Activated CD8-positive, alpha-beta memory T cell treated with anti-CD3 and anti-CD28 coated beads for 36 hours (primary cell): ENCODE results near the gene PLRG1. TPM values are rescaled to one million over a fixed set of nuclear protein-coding genes. Genes with fewer than 3 reads are reported as not detected.
"Not testable (repeated sequence)": the region's sequence is repeated elsewhere in the genome, so short reads cannot be mapped to it uniquely, and the experiment has no call there.

Source experiments
- CTCF ChIA-PET: fragments of 350-600 bp; sonication (Branson Sonifier 250); formaldehyde crosslinking; loops from one replicate; lab custom pipeline; 2021; ENCODE audit warnings: antibody characterized with exemption; lab: Charles Lee
- POLR2A ChIA-PET: fragments of 350-600 bp; sonication (Branson Sonifier 250); formaldehyde crosslinking; loops from one replicate; lab custom pipeline; 2021; ENCODE audit warnings: antibody characterized with exemption; lab: Charles Lee
- total RNA-seq, 2 experiments: library from RNA; stranded (reverse); gene quantifications; one replicate each; pipeline ENCODE4 v1.2.3, GENCODE V29; 2021

Gene PLRG1
- 100 to 1,000 TPM; 138 TPM for total RNA-seq

DNA sequence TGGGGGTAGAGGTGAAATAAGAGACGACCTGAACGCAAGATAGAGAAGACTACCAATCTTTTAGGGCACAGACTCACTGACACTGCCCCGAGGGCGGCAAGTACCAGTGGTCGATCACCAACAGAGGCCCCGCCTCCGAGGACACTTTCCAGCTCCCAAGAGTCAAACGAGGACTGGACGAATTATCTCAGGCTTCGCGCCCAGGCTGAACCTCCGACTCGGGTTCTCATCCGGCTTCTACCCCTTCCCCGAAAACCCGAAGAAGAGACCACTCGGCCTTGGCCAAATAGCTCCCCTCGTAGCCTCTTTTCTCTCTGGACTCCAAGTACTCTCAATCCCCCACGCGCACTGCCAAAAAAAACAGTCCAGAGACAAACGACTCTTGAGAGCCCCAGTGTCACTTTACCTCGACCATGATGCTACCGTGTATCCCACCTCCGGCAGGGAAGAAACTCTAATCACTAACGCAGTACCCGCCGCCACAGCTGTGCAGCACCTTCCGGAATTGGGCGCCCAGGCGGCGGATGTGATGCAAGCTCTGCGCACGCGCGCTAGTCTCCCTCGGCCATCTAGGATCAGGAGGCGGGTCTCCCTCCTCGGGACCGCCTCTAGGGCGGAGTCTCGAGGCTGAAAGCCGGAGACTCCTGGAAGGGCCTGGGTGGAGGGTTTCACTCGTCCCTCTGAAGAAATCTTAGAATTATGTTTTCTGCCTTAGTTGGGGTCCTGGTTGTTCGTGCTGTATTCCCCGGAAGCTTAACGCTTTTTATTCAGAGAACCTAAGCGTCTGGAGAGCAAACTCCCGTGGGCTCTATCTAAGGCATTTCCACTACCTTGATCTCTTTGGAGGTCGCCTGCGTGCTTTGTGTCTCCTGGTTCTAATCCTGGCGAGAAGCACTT lies at the start of gene PLRG1:
PLRG1 (minus strand) TSS at position 507 of the 897 bp plus-strand sequence; CDS start at position 415, 92 bp downstream.
- CTCF ChIA-PET = interaction anchor here (1.0 to 2.1 kb wide), 5 partner anchors 9 to 73 kb away, joined by 3 to 11 read pairs (median 6); no protein-coding TSS in a partner anchor
- POLR2A ChIA-PET = interaction anchor here (0.6 kb wide), 2 partner anchors 20 to 827 kb away, joined by 3 to 4 read pairs; partner anchors contain the start of gene MAP9

DNA sequence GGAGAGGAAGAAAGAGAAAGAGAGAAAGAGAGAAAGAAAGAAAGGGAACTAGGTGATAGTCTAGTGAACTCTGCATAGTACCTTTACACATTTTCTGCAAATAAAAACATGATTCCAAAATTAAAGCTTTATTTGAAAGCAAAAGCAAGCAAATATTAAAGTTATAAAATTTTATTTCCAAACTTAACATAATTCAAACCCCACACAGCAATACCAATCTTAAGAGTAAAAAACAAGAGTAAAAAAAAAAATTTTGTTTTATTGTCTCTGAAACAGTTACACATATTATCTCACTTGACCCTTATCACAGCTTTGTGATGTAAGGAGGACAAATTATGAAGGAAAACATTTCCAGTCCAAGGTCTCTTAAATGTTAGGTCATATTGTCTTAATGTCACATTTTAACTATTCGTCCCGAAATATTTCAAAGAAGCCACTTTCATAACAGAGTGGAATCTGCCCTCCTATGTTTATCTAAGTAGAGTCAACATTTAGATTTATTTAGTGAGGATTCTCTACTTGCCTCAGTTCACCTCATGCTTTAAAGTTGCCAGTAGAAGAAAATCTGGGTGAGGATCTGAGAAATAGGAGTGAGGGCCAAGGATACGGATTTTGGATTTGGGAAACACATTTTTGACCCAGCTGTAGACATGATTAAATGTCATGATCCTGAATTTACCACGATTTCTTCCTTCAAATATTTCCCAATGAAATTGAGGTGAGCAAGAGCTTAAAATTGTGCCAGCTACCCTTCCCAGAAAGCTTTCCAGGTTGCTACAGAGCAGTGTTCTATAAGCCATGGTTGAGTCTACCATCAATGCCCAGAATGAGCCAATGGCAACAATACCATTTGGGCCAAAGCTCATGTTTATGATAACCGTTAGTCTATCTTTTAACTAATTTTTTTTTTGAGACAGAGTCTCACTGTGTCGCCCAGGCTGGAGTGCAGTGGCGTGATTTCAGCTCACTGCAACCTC lies 47.9 kb upstream of the PLRG1 start:
- CTCF ChIA-PET = no interaction called here

DNA sequence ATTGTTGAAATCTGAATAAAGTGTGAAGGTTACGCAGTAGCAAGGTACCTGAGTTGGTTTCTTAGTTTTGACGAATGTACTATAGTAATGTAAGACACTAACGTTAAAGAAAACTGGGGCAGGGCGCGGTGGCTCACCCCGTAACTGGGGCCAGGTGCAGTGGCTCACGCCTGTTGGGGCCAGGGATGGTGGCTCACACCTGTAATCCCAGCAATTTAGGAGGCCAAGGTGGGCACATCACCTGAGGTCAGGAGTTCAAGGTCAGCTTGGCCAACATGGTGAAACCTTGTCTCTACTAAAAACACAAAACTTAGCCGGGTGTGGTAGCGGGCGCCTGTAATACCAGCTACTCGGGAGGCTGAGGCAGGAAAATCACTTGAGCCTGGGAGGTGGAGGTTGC lies 47.1 kb upstream of the PLRG1 start:
- CTCF ChIA-PET, POLR2A ChIA-PET: not testable (repeated sequence)

More for the DNA sequence above, 47.9 kb upstream of the PLRG1 start:
- POLR2A ChIA-PET = no interaction called here

DNA sequence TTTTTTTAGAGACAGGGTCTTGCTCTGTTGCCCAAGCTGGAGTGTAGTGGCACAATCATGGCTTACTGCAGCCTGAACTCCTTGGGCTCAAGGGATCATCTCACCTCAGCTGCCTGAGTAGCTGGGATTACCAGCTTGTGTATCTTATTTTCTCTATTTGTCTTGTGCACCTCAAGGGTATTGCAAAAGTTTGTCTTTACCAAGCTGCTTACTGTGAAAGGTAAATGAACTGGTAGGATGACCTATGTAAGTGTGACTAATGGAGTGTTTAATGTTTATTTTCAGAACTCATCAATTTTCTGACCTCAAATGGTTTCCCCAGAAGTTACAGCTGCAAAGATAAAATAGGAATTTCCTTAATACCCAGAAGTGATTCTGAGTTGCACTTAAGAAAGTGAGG lies 45.6 kb upstream of the PLRG1 start:
- CTCF ChIA-PET = no interaction called here

DNA sequence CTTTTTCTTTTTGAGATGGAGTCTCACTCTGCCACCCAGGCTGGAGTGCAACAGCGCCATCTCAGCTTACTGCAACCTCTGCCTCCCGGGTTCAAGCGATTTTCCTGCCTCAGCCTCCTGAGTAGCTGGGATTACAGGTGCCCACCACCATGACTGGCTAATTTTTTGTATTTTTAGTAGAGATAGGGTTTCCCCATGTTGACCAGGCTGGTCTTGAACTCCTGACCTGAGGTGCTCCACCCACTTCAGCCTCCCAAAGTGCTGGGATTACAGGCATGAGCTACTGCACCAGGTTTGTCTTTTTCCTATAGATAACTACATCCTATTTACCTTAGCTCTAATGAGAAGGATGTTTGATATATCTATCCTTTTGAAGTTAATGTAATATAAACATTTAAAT lies 44.1 kb upstream of the PLRG1 start:
- CTCF ChIA-PET, POLR2A ChIA-PET: not testable (repeated sequence)

More for the DNA sequence above, 45.6 kb upstream of the PLRG1 start:
- POLR2A ChIA-PET = no interaction called here

DNA sequence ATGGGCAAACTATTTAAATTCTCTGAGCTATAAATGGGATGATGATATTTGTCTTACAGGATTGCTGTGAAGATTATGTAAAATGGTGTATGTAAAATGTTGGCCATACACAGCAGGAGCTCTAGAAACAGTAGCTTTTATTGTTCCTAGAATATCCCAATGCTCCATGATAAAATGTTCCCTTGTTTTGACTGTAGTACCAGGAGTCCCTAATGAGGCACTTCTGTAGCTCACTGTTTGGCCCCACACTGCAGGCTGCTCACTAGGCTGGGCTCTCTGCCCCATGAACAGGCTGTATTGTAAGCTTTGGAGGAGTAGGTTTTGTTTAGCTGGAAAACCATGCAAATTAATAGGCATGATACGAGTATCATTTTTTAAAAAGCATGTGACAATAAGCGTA lies 43.7 kb upstream of the PLRG1 start:
- ChIA-PET POLR2A (no interaction called here), CTCF (interaction anchor here (1.4 kb wide), 1 partner anchor 10 kb away, joined by 3 read pairs; no protein-coding TSS in a partner anchor)

DNA sequence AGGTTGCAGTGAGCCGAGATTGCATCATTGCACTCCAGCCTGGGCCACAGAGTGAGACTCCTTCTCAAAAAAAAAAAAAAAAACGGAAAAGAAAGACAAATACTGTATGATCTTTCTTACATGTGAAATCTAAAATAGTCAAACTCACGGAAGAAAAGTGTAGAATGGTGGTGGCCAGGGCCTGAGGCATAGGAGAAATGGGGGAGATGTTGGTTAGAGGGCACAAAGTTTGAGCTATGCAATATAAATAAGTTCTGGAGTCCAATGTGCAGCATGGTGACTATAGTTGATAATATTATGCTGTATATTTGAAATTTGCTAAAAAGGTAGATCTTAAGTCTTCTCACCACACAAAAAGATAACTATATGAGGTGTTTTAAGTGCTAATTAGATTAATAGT lies 41.7 kb upstream of the PLRG1 start:
- ChIA-PET POLR2A (interaction anchor here (0.7 kb wide), 1 partner anchor 869 kb away, joined by 5 read pairs; no protein-coding TSS in a partner anchor), CTCF (no interaction called here)

DNA sequence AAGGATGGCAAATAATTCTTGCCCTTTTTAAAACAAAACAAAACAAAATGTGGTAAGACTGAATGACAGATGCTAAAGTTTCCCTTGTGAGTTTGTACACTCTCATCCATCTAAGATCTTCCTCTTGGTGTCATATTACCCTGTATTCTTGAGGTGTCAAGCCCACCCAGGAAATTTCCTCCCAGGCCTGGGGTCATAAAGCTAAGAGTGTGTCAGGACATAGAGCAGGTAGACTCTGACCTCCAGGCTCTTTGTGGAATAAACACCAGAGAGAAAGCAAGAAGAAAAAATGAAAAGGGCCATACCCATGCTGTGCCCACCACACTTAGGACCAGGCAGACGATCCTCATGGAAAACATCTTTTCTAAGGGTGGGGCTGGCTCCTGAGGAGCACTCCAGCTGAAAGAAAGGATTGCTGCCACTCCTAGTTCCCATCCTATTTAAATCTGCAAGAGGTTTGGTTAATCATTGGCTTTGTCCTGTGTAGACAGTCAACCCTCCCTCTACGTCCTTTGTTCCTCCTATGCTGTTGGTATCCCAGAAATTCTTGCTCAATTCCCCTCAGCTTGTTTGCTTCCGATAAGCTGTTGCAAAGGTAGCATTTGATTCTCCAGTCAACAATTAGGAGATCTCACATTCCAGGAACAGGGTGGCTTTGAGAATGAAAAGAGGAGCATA lies 40.3 kb upstream of the PLRG1 start, which contains the start of gene FGA:
FGA (minus strand) TSS at position 414 of the 678 bp plus-strand sequence; CDS start at position 359, 55 bp downstream.
- POLR2A ChIA-PET = no interaction called here
- CTCF ChIA-PET = no interaction called here

DNA sequence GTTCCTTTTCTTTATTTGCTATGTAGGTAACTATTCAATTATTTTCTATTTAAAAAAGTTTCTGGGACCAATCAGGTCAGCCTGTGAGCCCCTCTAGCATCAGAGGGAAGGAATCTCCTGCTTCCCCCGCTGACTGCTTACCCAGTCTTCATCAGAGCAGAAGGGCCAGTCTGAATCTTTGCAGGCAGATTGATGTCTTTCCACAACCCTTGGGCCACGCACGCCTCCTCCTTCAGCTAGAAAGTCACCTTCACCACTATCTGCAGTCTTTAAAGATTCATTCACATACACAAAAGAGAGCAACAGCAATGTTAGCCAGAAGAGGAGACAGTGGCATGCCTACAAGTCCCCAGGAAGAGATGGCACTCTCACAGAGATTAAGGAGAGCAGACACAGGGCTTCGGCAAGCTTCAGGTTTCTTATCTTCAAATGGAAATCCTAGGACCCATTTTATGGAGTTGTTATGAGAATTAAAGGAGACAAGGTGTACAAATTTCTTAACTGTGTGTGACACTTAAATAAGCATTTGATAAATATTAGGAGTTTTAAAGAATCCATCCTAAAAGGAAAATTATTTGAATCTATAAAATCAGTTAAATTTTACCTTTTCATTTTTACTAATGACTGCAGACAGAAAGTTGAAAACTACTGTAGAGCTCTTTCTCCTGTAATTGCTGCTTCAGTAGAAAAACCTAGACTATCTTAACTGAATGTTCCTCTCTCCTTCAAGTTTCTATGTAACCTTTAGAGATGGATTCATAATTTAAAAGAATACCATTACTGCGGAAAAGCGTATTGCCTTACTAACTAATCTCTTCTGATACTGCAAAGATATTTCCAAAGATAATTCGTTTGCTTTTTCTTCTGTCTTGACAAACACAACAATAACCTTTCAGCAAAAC lies 39.3 kb upstream of the PLRG1 start:
- ChIA-PET CTCF (no interaction called here), POLR2A (no interaction called here)

DNA sequence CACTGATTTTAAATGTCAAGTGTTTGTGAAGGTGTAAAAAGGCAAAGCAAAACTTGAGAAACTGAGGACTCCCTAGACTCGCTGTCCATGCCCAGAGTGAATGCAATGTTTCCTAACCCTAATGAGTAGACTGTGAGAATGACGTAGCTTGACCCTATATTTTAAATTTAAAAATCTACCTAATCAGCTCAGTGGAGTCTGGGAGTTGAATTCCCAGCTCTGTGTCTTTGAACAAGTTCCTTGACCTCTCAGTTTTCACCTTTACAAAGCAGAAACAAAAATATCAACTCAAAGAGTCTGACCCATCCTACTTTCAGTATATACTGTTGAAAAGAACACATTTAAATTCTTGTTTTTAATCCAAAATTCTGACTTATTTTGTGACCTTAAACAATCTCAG lies 38.0 kb upstream of the PLRG1 start:
- ChIA-PET POLR2A (no interaction called here), CTCF (no interaction called here)

DNA sequence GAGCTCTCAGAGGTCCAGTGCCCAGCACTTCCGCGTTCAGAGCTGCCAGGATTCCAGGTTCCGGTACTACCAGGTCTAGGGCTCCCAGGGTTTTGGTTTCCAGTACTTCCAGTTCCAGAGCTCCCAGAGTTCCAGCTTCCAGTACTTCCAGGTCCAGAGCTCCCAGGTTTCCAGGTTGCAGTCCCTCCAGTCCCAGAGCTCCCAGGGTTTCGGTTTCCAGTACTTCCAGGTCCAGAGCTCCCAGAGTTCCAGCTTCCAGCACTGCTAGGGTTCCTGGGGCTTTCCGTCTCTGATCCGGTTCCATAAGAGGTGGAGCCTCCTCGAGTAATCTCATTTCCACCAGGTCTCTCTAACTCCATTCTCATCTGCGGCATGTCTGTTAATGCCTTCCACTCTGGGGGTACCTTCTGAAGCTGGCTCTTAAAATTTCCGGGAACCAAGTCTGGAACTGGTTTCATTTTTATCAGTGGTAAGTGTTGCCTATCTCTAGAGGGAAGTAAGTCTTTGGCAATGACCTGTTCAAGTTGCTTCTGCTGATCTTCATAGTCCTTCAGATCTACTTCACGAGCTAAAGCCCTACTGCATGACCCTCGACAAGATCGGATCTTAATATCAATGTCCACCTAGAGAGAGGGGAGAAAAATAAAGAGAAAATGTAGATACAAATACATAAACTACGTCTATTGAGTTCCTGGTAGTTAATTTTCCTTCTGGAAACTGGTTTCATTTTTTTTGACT lies 36.3 kb upstream of the PLRG1 start:
- POLR2A ChIA-PET = no interaction called here
- CTCF ChIA-PET = no interaction called here

DNA sequence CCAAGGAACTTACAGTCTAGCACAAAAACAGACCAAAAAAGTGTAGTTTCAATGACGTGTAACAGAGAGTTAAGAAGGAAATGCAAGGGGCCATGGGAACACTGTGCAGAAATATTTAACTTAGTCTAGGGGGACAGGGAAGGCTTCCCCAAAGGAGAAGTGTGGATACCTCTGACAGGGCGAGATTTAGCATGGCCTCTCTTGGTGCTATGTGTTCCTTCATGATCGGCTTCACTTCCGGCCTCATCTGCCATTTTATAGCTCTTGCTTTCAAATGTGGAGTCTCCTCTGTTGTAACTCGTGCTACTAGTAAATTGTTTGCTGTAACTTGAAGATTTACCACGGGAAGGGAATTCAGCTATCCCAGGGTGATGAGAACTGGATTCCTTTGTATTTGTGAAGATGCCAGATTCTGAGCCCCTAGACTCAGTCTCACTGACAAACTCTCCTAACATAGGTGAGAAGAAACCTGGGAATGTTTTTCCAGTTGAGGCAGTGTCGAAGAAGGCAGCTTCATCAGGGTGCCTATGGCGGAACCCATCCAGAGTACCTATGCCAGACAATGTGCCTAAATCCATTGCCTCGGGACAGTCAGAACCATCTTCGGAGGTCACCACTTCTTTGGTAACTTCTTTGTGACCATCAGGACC lies 35.3 kb upstream of the PLRG1 start:
- POLR2A ChIA-PET = no interaction called here
- CTCF ChIA-PET = no interaction called here

DNA sequence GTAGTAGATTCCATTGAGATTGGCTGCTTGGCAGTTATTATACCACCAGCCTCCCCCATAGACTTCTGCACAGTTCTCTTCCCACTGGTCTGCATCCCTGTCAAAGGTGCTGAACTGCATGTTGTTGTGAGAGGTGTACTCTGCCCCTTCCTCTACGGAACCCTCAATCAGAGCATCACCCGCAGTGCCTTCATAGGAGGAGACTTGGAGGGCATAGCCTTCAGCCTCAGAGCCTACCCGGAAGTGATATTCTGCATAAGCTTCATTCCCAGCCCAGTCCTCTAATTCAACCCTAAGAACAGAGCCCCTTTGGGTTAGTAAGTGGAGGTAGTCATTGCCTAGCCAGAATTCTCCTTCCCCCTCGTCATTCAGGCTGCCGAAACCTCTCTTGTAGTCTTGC lies 34.1 kb upstream of the PLRG1 start:
- POLR2A ChIA-PET = no interaction called here

DNA sequence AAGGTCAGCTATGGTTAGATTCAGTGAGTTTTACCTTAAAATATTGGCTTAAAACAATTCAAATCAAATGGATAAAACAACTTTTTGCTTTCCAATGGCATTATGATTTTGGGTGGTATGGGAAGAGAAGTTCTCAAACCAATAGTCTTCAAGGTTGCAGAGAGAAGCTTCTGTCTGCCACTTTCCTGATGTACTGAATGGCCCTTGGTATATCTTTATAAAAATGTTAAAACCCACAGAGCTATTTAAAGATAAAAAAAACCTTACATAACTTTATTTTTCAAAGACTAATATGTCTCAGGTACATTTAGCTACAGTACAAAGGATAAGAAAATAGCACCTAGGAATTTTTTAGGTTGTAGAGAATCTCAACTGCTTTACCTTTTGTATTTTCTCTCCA lies 33.5 kb upstream of the PLRG1 start:
- POLR2A ChIA-PET = no interaction called here
- CTCF ChIA-PET = no interaction called here

More for the DNA sequence above, 34.1 kb upstream of the PLRG1 start:
- CTCF ChIA-PET = no interaction called here

DNA sequence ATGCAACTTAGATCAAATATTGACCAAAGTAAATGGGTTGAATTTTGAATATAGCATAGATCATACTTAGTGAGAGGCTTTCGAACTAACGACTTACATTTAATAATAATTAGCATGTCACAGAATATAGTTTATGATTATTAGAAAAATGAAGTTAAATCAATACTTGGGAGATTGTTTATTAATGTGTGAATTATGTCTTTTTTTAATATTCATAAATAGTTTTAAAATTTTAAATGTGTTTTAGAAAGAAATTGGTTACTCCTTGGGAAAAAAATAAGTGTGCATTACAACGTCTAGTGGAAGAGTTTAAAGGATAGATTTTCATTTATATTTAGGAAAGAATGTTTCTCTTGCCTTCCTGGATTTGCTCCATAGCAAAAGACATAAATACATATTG lies 33.0 kb upstream of the PLRG1 start:
- POLR2A ChIA-PET = no interaction called here
- CTCF ChIA-PET = no interaction called here

DNA sequence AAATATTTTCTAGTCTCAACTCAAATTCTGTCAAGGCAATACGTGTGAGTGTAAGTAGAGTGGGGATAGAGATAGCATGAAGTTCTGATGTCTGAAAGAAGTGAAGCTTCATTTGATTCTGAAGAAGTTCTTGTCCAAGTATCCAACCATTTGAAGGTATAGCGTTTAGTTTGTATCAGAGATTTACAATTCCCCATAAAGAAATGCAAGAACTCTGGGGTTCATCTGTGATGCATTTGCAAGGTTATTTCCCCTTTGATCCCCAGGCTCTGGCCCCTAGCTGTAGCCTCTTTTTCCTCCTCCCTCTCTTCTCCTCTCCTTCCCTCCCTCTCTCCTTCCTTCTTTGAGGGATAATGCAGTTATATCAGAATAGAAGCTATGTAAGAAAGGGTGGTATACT lies 32.5 kb upstream of the PLRG1 start:
- POLR2A ChIA-PET = no interaction called here
- CTCF ChIA-PET = no interaction called here

DNA sequence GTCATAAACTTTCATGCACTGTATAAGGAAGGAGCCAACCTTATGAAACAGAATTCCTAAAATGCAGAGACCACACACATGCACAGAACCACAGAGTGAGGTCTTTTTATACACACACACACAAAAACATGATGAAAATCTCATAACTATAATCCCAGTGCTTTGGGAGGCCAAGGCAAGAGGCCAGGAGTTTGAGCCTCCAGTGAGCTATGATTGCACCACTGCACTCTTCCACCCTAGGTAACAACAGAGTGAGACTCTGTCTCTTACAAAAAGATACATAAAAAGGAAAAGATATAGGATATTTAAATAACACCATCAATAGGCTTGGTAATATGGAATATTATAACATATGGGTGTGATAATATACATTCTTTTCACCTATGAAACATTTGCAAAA lies 29.7 kb upstream of the PLRG1 start:
- CTCF ChIA-PET = no interaction called here
- POLR2A ChIA-PET = no interaction called here
